Activated CD8-positive, alpha-beta T cell treated with anti-CD3 and anti-CD28 coated beads for 36 hours (primary cell): ENCODE data around the gene GTF2H4. TPM values are rescaled to one million over a fixed set of nuclear protein-coding genes. Genes with fewer than 3 reads are reported as not detected.

Experiments used
- ATAC-seq: fragments of 200-7000 bp; cut with Tn5 transposase; one replicate; pipeline ENCODE4 v1.10.0; 2021; ENCODE audit warnings: mild to moderate bottlenecking, moderate library complexity
- CTCF ChIA-PET: fragments of 350-600 bp; sonication (Branson Sonifier 250); formaldehyde crosslinking; loops from one replicate; lab custom pipeline; 2021; ENCODE audit warnings: antibody characterized with exemption; lab: Charles Lee
- POLR2A ChIA-PET: fragments of 350-600 bp; sonication (Branson Sonifier 250); formaldehyde crosslinking; loops from one replicate; lab custom pipeline; 2021; ENCODE audit warnings: antibody characterized with exemption; lab: Charles Lee
- DNase-seq: peaks from one replicate; pipeline ENCODE4 v3.0.0-alpha.2; 2020
- H3K27ac Mint-ChIP-seq: one replicate; pipeline ENCODE4 v1.8.0; 2021; ENCODE audit warnings: mild to moderate bottlenecking, mixed read lengths
- H3K27me3 Mint-ChIP-seq: one replicate; pipeline ENCODE4 v1.8.0; 2021; ENCODE audit warnings: mixed read lengths
- H3K36me3 Mint-ChIP-seq: one replicate; pipeline ENCODE4 v1.8.0; 2021; ENCODE audit warnings: low read depth, mixed read lengths
- H3K4me1 Mint-ChIP-seq: one replicate; pipeline ENCODE4 v1.8.0; 2021; ENCODE audit warnings: low read depth, mixed read lengths
- H3K4me3 Mint-ChIP-seq: one replicate; pipeline ENCODE4 v1.8.0; 2021; ENCODE audit warnings: mild to moderate bottlenecking, moderate library complexity, mixed read lengths
- H3K9me3 Mint-ChIP-seq: one replicate; pipeline ENCODE4 v1.8.0; 2021; ENCODE audit warnings: mixed read lengths
- CTCF ChIP-seq: fragments of 200-600 bp; IDR thresholded peaks from one replicate; pipeline ENCODE4 v1.8.0; 2022; ENCODE audit warnings: antibody characterized with exemption, mild to moderate bottlenecking
- intact Hi-C: fragments of 100-400 bp; cut with micrococcal nuclease; formaldehyde crosslinking; loops from one replicate; pipeline ENCODE4 v1.10.0; 2022
- total RNA-seq, 2 experiments: library from RNA; stranded (reverse); gene quantifications; one replicate each; pipeline ENCODE4 v1.2.3, GENCODE V29; 2021

GTF2H4 gene
- total RNA-seq, 2 experiments from 2014 or later: 37.1 to 41.9 TPM

- Mint-ChIP-seq H3K9me3 (no peaks in the 10 kb centered on the region), H3K27me3 (no peaks in the 10 kb centered on the region), H3K4me1 (peaks cover 45% of the 10 kb centered on the region), H3K4me3 (no peak overlapping the region), H3K36me3 (no peaks in the 10 kb centered on the region), H3K27ac (no peak overlapping the region)
- ChIA-PET POLR2A (interaction anchor here (1.8 kb wide), 1 partner anchor 209 kb away, joined by 4 read pairs; no protein-coding TSS in a partner anchor), CTCF (interaction anchor here (1.1 to 10.4 kb wide), 3 partner anchors 32 to 151 kb away, joined by 6 to 82 read pairs (median 6); no protein-coding TSS in a partner anchor)
- ATAC-seq (no peak), DNase-seq (no peak)
- intact Hi-C loops: no loop called here
- no peak for TF ChIP-seq CTCF
Observed at GRCh38 chr6:30880698-30881252, 27.2 kb upstream of the GTF2H4 start.

GRCh38 chr6:30881392-30882203 is 26.4 kb upstream of the GTF2H4 start:
- TF ChIP-seq CTCF: no peak
- intact Hi-C loops: no loop called here
- Mint-ChIP-seq H3K27ac (no peak overlapping the region), H3K4me1 (peaks cover 46% of the 10 kb centered on the region), H3K9me3 (no peaks in the 10 kb centered on the region), H3K36me3 (no peaks in the 10 kb centered on the region), H3K27me3 (no peaks in the 10 kb centered on the region), H3K4me3 (no peak overlapping the region)
- ChIA-PET POLR2A (interaction anchor here (0.6 to 1.8 kb wide), 4 partner anchors 51 to 208 kb away, joined by 3 to 7 read pairs (median 4); no protein-coding TSS in a partner anchor), CTCF (interaction anchor here (1.2 to 10.4 kb wide), 6 partner anchors 26 to 209 kb away, joined by 3 to 82 read pairs (median 5); partner anchors contain the start of gene DHX16)
- ATAC-seq (no peak), DNase-seq (no peak)

GRCh38 chr6:30882204-30882758 is 25.7 kb upstream of the GTF2H4 start:
- Mint-ChIP-seq H3K36me3 (no peaks in the 10 kb centered on the region), H3K9me3 (no peaks in the 10 kb centered on the region), H3K27me3 (no peaks in the 10 kb centered on the region), H3K27ac (no peak overlapping the region), H3K4me1 (peaks cover 41% of the 10 kb centered on the region), H3K4me3 (no peak overlapping the region)
- TF ChIP-seq CTCF: no peak
- intact Hi-C loops: no loop called here
- ATAC-seq: no peak
- DNase-seq: no peak
- CTCF ChIA-PET: interaction anchor here (0.7 to 10.4 kb wide), 9 partner anchors 25 to 209 kb away, joined by 3 to 82 read pairs (median 5); partner anchors contain the start of genes DHX16 and VARS2
- POLR2A ChIA-PET: interaction anchor here (0.5 to 1.5 kb wide), 9 partner anchors 9 to 151 kb away, joined by 3 to 7 read pairs (median 3); no protein-coding TSS in a partner anchor

GRCh38 chr6:30882759-30883684 is 25.0 kb upstream of the GTF2H4 start:
- DNase-seq (peak; percentile 25), ATAC-seq (no peak)
- no peaks in the 10 kb centered on the region for H3K36me3 Mint-ChIP-seq
- no peaks in the 10 kb centered on the region for H3K9me3 Mint-ChIP-seq
- no peaks in the 10 kb centered on the region for H3K27me3 Mint-ChIP-seq
- intact Hi-C loops: no loop called here
- no peak for TF ChIP-seq CTCF
- peak overlapping the region; percentile 50 for H3K27ac Mint-ChIP-seq
- CTCF ChIA-PET: interaction anchor here (0.7 to 10.4 kb wide), 13 partner anchors 9 to 210 kb away, joined by 3 to 82 read pairs (median 3); partner anchors contain the start of genes DHX16, IER3 and VARS2
- POLR2A ChIA-PET: interaction anchor here (0.5 to 2.5 kb wide), 11 partner anchors 10 to 191 kb away, joined by 3 to 8 read pairs (median 3); no protein-coding TSS in a partner anchor
- peak overlapping the region; percentile 51 for H3K4me3 Mint-ChIP-seq
- H3K4me1 Mint-ChIP-seq: peaks cover 34% of the 10 kb centered on the region
